Immature natural killer cell (primary cell): ENCODE measurements around the gene CHSY1. TPM values are rescaled to one million over a fixed set of nuclear protein-coding genes. Genes with fewer than 3 reads are reported as not detected.
"Not testable (repeated sequence)": the region's sequence is repeated elsewhere in the genome, so short reads cannot be mapped to it uniquely, and the experiment has no call there.

Experiments
- DNase-seq, 3 donors: peaks; one replicate each; pipeline ENCODE4 v3.0.0; 2022; ENCODE audit warnings: mixed read lengths in 1 of 3
- H3K27ac Mint-ChIP-seq, 6 donors: one replicate each; pipeline ENCODE4 v1.8.0; 2020; ENCODE audit warnings: mixed read lengths in 6 of 6, mild to moderate bottlenecking in 5 of 6, inconsistent platforms in 4 of 6, moderate library complexity in 3 of 6
- H3K27me3 Mint-ChIP-seq, 3 donors: one replicate each; pipeline ENCODE4 v1.8.0; 2020 to 2021; ENCODE audit warnings: low read depth in 3 of 3, mild to moderate bottlenecking in 3 of 3, mixed read lengths in 3 of 3, moderate library complexity in 3 of 3, inconsistent platforms in 1 of 3
- H3K36me3 Mint-ChIP-seq, 3 donors: one replicate each; pipeline ENCODE4 v1.8.0; 2020; ENCODE audit warnings: mixed read lengths in 3 of 3, inconsistent platforms in 2 of 3, mild to moderate bottlenecking in 2 of 3
- H3K4me1 Mint-ChIP-seq, 2 donors: one replicate each; pipeline ENCODE4 v1.8.0; 2020; ENCODE audit warnings: inconsistent platforms in 2 of 2, mild to moderate bottlenecking in 2 of 2, mixed read lengths in 2 of 2, moderate library complexity in 1 of 2
- H3K4me3 Mint-ChIP-seq, 5 donors: one replicate each; pipeline ENCODE4 v1.8.0; 2020; ENCODE audit warnings: mild to moderate bottlenecking in 5 of 5, mixed read lengths in 5 of 5, inconsistent platforms in 3 of 5, moderate library complexity in 3 of 5
- H3K9me3 Mint-ChIP-seq, 6 donors: one replicate each; pipeline ENCODE4 v1.8.0; 2020; ENCODE audit warnings: mild to moderate bottlenecking in 6 of 6, mixed read lengths in 6 of 6, inconsistent platforms in 4 of 6, moderate library complexity in 3 of 6
- polyA plus RNA-seq, 3 donors: library from polyadenylated mRNA; unstranded; fragments of 300-500 nt; fragmentation: Illumina TruSeq; gene quantifications; one replicate each; pipeline ENCODE4 v1.2.3, GENCODE V29; 2021

The CHSY1 gene, protein sequence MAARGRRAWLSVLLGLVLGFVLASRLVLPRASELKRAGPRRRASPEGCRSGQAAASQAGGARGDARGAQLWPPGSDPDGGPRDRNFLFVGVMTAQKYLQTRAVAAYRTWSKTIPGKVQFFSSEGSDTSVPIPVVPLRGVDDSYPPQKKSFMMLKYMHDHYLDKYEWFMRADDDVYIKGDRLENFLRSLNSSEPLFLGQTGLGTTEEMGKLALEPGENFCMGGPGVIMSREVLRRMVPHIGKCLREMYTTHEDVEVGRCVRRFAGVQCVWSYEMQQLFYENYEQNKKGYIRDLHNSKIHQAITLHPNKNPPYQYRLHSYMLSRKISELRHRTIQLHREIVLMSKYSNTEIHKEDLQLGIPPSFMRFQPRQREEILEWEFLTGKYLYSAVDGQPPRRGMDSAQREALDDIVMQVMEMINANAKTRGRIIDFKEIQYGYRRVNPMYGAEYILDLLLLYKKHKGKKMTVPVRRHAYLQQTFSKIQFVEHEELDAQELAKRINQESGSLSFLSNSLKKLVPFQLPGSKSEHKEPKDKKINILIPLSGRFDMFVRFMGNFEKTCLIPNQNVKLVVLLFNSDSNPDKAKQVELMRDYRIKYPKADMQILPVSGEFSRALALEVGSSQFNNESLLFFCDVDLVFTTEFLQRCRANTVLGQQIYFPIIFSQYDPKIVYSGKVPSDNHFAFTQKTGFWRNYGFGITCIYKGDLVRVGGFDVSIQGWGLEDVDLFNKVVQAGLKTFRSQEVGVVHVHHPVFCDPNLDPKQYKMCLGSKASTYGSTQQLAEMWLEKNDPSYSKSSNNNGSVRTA
- 1 to 10 TPM; 2.8 to 4.0 (median 2.8) TPM for polyA plus RNA-seq

DNA sequence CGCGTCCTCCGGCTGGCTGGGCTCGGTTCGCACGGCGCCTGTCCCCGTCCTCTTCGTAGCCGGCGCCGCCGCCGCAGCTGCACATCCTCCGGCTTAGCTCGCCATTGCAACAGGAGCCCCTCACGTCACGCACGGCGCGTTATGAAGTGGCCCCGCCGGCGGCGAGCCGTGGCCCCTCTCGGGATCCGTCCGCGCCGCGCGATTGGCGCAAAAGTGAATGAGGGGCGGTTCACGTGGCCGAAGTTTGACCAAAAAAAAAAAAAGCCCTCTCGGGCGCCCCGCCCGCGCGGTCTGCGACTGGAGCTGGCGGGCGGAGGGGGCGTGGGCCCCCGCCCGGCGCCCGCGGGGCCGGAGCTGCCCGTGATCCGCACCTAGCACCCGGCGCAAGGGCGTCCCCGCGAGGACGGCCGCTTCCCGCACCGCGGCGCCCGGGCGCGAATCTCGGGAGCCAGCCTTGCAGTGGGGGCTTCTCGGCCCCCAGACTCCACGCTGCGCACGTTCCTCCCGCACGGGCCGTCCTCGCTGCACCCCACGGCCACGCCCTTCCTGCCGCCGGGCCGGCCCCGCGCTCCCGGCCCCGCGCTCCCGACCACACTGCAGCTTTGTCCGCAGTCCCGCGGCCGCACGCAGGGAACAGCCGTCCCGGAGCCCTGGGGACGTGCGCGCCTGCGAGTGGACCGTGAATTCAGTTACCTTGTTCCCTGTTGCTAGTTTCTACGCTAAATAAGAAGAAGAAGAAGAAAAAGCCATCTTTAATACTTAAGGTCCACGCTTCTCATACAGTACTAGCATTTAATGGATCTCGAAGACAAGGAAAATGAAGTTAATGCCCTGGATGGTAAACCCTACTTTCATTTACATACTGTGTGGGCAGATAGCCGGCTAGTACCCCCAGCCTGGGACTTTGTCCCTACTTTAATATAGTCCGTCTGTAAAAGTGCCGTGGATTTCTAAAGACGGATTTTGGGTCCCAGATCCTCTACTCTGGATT is at the start of gene CHSY1:
CHSY1 (minus strand) TSS at position 219 of the 991 bp plus-strand sequence. CDS start 592 bp downstream, outside the sequence.
- Mint-ChIP-seq H3K27ac (peak within 1 kb of the TSS; percentile 83 to 92 (median 87)), H3K4me3 (peak within 1 kb of the TSS; percentile 90 to 94 (median 93)), H3K36me3 (peaks cover 0 to 3% (median 0%) of the 10 kb centered on the region in 3 donors), H3K27me3 (peaks cover 8 to 12% (median 12%) of the 10 kb centered on the region in 3 donors), H3K4me1 (peaks cover 36 to 46% of the 10 kb centered on the region in 2 donors), H3K9me3 (no peaks in the 10 kb centered on the region)
- DNase-seq, result peak; percentile 93 to 94 (median 93)

DNA sequence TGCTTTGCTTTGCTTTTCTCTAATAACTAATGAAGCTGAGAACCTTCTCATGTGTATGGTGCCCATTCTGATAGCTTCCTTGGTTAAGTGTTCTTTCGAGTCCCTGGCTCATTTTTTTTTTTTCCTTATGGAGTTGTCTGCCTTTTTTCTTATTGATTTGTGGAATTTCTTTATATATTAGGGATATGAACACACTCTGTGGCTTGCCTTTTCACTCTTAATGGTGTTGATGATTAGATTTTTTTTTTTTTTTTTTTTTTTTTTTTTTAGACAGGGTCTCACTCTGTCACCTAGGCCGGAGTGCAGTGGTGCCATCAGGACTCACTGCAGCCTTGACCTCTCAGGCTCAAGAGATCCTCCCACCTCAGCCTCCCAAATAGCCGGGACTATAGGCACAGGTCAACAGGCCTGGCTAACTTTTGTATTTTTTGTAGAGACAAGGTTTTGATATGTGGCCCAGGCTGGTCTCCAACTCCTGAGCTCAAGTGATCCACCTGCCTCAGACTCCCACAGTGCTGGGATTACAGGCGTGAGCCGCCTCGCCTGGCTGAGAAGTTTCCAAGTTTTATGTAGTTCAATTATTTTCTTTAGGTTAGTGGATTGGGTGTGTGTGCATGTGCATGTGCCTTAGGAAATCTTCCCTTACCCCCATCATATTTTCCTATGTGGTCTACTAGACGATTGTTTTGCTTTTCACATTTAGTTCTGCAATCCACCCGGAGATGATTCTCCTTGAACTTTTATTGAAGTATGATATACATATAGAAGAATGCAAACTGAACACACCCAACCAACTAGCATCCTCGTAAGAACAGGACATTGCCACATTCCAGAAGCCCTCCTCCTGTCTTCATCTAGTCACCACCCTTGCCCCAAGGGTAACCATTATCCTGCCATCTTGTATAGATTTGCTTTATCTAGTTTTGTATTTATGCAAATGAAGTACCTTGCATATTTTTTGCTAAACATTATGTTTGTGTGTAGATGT is 44.9 kb upstream of the CHSY1 start:
- peak overlapping the region in 5 of 6 donors; percentile 90 to 96 (median 93) for H3K27ac Mint-ChIP-seq
- DNase-seq, result no peak
- H3K27me3 Mint-ChIP-seq, result peaks cover 10 to 17% (median 15%) of the 10 kb centered on the region in 3 donors
- peaks cover 32 to 42% of the 10 kb centered on the region in 2 donors for H3K4me1 Mint-ChIP-seq
- no peaks in the 10 kb centered on the region for H3K9me3 Mint-ChIP-seq
- peaks cover 0 to 3% (median 0%) of the 10 kb centered on the region in 3 donors for H3K36me3 Mint-ChIP-seq
- peak overlapping the region; percentile 91 to 99 (median 95) for H3K4me3 Mint-ChIP-seq

DNA sequence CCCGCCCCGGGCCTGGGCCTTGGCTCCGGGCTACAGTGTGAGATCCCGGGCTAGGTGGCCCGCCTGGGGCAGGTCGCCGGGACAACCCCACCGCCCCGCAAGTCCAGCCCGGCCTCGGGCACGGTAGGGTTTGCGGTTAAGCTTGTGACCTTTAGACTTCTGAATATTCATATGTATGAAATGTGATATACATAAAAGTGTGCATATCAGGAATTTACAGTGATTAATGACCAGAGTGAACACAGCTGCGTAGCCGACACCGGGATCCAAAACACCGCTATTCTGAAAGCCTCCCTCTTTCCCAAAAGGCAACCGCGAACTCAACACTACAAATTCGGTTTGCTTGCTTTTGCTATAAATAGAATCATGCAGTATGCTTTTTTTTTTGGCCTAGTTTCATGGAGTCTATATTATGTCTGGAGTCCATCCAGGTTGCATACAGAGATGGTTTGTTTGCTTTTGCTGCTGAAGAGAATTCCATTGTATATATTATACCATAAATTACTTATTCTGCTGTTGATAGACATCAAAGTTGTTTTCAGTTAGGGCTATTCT is 43.8 kb upstream of the CHSY1 start:
- Mint-ChIP-seq H3K4me3 (peak overlapping the region; percentile 95 to 100 (median 96)), H3K27ac (peak overlapping the region; percentile 93 to 98 (median 95)), H3K36me3 (peaks cover 0 to 3% (median 0%) of the 10 kb centered on the region in 3 donors), H3K4me1 (peaks cover 35 to 51% of the 10 kb centered on the region in 2 donors), H3K9me3 (no peaks in the 10 kb centered on the region), H3K27me3 (peaks cover 10 to 17% (median 15%) of the 10 kb centered on the region in 3 donors)
- no peak for DNase-seq

DNA sequence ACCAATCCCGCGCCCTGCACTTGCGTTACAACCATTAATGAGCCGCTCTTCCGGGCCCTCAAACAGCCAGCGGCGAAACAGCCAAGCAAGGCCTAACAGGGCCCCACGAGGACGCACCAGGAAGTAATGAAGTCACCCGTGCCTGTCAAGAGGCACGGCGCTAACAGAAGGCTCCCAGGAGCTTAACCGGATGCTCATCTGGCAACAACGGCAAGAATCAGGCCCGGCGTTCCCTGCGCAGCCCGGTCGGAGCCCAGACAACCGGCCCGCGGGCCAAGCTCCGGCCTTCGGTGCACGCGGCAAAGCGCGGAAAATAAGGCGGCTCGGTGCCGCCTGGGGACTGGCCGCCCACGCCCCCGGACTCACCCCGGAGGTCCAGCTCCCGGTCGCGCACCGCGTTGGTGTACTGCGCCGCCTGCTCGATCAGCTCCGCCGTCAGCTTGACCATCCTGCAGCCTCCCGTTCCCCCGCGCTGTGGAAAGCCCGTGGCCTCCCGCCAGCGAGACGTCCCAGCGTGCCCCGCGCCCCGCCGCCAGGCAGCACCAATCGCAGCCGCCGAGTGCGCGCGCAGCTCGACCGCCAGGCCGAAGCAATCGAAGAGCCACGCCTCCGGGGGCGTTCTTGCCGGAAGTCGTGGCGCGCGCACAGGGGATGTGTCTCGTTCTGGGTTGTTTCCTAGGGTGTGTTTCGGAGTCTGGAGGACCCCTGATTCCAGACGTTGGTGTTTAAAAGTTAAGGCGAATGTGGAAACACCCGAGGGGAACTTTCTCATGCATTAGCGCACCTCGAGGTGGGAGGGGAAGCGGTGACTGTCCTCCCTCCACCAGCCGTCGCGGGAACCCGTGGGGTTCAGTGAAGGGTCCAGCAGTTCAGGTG is 43.1 kb upstream of the CHSY1 start, which contains the start of gene SNRPA1:
SNRPA1 (minus strand) TSS at position 518 of the 876 bp plus-strand sequence; CDS start at position 448, 70 bp downstream.
- DNase-seq, result peak; percentile 95
- H3K27ac Mint-ChIP-seq, result peak within 1 kb of the TSS; percentile 93 to 98 (median 96)
- peaks cover 0 to 3% (median 3%) of the 10 kb centered on the region in 3 donors for H3K36me3 Mint-ChIP-seq
- peaks cover 39 to 56% of the 10 kb centered on the region in 2 donors for H3K4me1 Mint-ChIP-seq
- no peaks in the 10 kb centered on the region for H3K9me3 Mint-ChIP-seq
- H3K27me3 Mint-ChIP-seq, result peaks cover 10 to 17% (median 15%) of the 10 kb centered on the region in 3 donors
- H3K4me3 Mint-ChIP-seq, result peak within 1 kb of the TSS; percentile 95 to 100 (median 96)

DNA sequence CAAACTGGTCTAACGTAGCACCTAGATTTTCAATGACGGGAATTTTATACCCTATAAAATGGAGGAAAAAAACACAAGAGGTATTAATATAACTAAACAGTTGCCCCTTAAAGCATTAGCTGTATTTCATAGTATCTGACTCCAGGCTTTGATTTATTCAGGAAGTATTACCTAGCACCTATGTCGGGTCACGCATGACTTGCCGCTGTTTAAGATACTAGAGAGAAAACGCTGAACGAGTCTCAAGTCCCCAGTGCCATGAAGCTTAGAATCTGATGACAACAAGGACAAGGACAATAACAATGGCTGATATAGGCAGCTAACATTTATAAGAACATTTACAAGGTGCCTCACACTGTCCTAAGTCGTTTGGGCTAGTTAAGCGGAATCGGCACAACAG is 41.3 kb upstream of the CHSY1 start:
- H3K4me3 Mint-ChIP-seq, result peak overlapping the region; percentile 95 to 100 (median 96)
- H3K27ac Mint-ChIP-seq, result peak overlapping the region; percentile 93 to 98 (median 96)
- peaks cover 50 to 74% of the 10 kb centered on the region in 2 donors for H3K4me1 Mint-ChIP-seq
- peaks cover 7 to 13% (median 10%) of the 10 kb centered on the region in 3 donors for H3K36me3 Mint-ChIP-seq
- H3K9me3 Mint-ChIP-seq, result no peaks in the 10 kb centered on the region
- peaks cover 10 to 18% (median 15%) of the 10 kb centered on the region in 3 donors for H3K27me3 Mint-ChIP-seq
- no peak for DNase-seq

DNA sequence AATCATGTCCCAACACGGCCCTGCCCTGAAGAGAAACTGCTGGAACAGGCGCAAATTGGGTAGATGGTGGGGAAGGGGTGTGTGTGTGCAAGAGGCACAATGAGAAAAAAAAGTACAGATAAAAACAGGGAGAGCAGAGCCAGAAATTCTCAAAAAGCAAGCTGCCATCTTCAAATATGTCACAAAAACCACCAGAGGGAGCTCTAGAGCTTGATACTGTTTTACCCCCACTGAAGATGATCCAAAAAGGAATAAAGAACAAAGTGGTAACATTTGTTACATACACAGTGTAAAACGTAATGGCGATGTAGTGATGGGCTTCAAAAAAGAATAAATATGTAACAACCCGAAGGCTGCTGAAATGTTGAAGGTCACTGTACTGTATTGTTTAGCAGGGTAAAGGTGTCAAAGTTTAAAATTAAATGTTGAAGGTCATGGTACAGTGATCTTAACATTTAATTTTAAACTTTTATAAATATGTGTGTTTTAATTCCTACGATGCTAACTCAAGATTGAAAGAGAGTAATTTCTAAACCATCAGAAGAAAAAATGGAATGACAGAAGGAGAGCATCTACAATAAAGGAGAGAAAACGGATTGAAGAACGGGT is 37.2 kb upstream of the CHSY1 start:
- H3K27ac Mint-ChIP-seq, result peak overlapping the region; percentile 29 to 83 (median 61)
- peaks cover 14 to 39% (median 22%) of the 10 kb centered on the region in 3 donors for H3K36me3 Mint-ChIP-seq
- no peaks in the 10 kb centered on the region for H3K9me3 Mint-ChIP-seq
- H3K27me3 Mint-ChIP-seq, result peaks cover 0 to 7% (median 3%) of the 10 kb centered on the region in 3 donors
- DNase-seq, result peak; percentile 52 to 58 (median 57)
- H3K4me3 Mint-ChIP-seq, result no peak overlapping the region
- peaks cover 44 to 77% of the 10 kb centered on the region in 2 donors for H3K4me1 Mint-ChIP-seq

DNA sequence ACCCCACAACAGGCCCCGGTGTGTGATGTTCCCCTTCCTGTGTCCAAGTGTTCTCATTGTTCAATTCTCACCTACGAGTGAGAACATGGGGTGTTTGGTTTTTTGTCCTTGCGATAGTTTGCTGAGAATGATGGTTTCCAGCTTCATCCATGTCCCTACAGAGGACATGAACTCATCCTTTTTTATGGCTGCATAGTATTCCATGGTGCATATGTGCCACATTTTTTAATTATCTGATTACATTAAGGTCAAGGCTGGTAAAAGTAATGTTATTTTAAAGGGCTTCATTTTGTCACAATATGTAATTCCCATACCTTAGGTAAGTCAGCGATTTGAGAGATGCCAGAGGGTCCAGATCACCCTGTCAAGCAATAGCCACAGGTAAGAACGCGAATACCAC is 35.5 kb upstream of the CHSY1 start:
- Mint-ChIP-seq H3K4me1 (peaks cover 31 to 61% of the 10 kb centered on the region in 2 donors), H3K27ac (peak overlapping the region in 4 of 6 donors; percentile 40 to 68 (median 52)), H3K36me3 (peaks cover 20 to 49% (median 25%) of the 10 kb centered on the region in 3 donors)
- H3K9me3 Mint-ChIP-seq, H3K27me3 Mint-ChIP-seq, H3K4me3 Mint-ChIP-seq, DNase-seq: not testable (repeated sequence)

DNA sequence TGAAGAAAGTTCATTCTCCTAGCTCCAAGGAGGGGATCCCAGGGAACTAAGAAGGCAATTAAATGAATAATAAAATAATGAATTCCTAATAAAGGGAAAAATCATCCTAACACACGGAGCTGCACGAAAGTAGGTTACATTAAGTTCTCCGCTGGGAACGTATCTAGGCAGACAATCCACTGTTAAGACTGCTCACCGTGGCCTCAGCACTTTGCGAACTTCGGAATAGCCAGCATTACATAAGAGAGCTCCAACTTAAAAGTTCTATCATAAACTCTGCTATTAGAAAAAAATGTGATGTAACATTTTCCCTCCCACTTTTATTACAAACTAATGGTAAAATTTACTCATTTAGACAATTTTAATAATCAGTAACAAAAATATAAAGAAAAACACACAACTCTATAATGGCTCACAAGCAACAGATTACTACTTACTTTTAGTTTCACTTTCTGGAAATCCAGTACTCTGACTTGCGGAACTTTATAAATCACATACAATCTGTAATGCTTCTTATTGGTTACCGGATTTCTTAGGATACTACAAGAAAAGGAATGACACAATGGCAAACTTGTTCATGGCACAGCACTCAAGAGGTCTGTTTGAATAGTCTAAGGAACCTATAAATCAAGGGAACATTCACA is 34.7 kb upstream of the CHSY1 start:
- Mint-ChIP-seq H3K27ac (peak overlapping the region; percentile 61 to 84 (median 78)), H3K4me1 (peaks cover 25 to 53% of the 10 kb centered on the region in 2 donors), H3K27me3 (peaks cover 0 to 2% (median 0%) of the 10 kb centered on the region in 3 donors), H3K4me3 (peak overlapping the region in 2 of 5 donors; percentile 19 to 54), H3K36me3 (peaks cover 24 to 53% (median 25%) of the 10 kb centered on the region in 3 donors), H3K9me3 (no peaks in the 10 kb centered on the region)
- no peak for DNase-seq

DNA sequence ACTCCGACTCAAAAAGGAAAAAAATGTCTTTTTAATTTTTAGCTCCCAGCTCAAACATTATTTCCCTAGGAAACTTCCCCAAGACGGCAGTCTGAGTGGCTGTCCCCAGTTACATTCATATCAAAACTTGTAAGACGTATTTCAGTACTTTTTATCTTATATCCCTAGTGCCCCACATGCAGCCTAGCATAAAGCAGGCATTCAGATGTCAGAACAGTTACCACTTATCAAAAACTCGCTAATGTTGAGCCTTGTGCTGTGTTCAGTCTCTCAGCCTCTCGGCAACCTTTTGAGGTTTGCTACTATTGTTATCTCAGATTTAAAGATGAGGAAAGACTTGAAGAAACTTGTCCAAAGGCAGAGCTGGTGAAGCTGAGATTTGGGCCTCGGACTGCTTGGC is 32.1 kb upstream of the CHSY1 start:
- DNase-seq, result no peak
- peaks cover 0 to 5% (median 2%) of the 10 kb centered on the region in 3 donors for H3K27me3 Mint-ChIP-seq
- no peak overlapping the region for H3K4me3 Mint-ChIP-seq
- peaks cover 14 to 30% of the 10 kb centered on the region in 2 donors for H3K4me1 Mint-ChIP-seq
- H3K36me3 Mint-ChIP-seq, result peaks cover 25 to 61% (median 26%) of the 10 kb centered on the region in 3 donors
- no peak overlapping the region for H3K27ac Mint-ChIP-seq
- H3K9me3 Mint-ChIP-seq, result no peaks in the 10 kb centered on the region

DNA sequence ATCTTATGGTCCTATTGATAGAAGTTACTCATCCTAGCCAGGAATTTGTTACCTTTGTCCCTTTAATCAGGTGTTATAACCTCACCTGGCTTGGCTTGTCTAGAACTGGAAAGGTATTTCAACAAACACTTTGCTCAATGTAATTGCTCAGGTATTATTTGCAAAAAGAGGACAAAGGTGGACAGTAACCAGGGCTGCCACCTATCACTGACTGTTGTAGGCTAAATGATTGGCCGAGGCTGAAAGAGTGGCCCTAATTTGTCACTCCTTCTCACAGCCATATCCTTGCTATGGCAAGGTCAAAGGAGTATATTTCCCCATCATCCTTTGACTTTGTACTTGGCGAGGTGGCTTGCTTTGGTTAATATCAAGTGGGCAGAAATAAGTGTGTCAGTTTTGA is 28.2 kb upstream of the CHSY1 start:
- Mint-ChIP-seq H3K4me1 (peaks cover 24 to 34% of the 10 kb centered on the region in 2 donors), H3K27ac (peak overlapping the region in 2 of 6 donors; percentile 13 to 34), H3K9me3 (no peaks in the 10 kb centered on the region), H3K27me3 (peaks cover 10 to 15% (median 14%) of the 10 kb centered on the region in 3 donors), H3K36me3 (peaks cover 11 to 36% (median 18%) of the 10 kb centered on the region in 3 donors), H3K4me3 (no peak overlapping the region)
- DNase-seq, result no peak
